Fibroblast of lung (primary cell): ENCODE measurements around the gene RASSF10. TPM values are rescaled to one million over a fixed set of nuclear protein-coding genes. Genes with fewer than 3 reads are reported as not detected.

Experiments used
- DNase-seq, 2 donors: peaks; one replicate each; pipeline versions ENCODE4 v3.0.0 to v3.0.0-alpha.2; 2010; ENCODE audit warnings: low read depth in 2 of 2
- H2AFZ ChIP-seq: 2 replicates; pipeline ENCODE4 v1.5.1; 2012; ENCODE audit warnings: low read length, control low read depth, inconsistent platforms
- H3K27ac ChIP-seq: 2 replicates; pipeline ENCODE4 v1.5.1; 2011; ENCODE audit warnings: low read length, control low read depth; ENCODE audit not compliant: insufficient read depth
- H3K27me3 ChIP-seq: 2 replicates; pipeline ENCODE4 v1.5.1; 2011; ENCODE audit warnings: mild to moderate bottlenecking, low read length; ENCODE audit not compliant: control insufficient read depth, insufficient read depth
- H3K36me3 ChIP-seq: 2 replicates; pipeline ENCODE4 v1.5.1; 2011; ENCODE audit warnings: low read length; ENCODE audit not compliant: control insufficient read depth, insufficient read depth
- H3K4me1 ChIP-seq: 2 replicates; pipeline ENCODE4 v1.5.1; 2011; ENCODE audit warnings: low read length; ENCODE audit not compliant: control insufficient read depth, insufficient read depth; ENCODE audit errors: extremely low read depth
- H3K4me2 ChIP-seq: 2 replicates; pipeline ENCODE4 v1.5.1; 2011; ENCODE audit warnings: low read length, control low read depth; ENCODE audit not compliant: insufficient read depth; ENCODE audit errors: extremely low read depth
- H3K4me3 ChIP-seq, 4 experiments: fragments of 200-600 bp in 1 of 4; sonication (generic) in 1 of 4; replicated peaks in 1 of 4; 2 replicates each; pipeline ENCODE4 v1.5.1; 2011 to 2016; ENCODE audit warnings: low read length in 4 of 4, low read depth in 3 of 4, mild to moderate bottlenecking in 3 of 4, control low read depth in 2 of 4, inconsistent platforms in 1 of 4, mixed read lengths in 1 of 4; ENCODE audit not compliant: insufficient read depth in 1 of 4; ENCODE audit errors: control extremely low read depth in 1 of 4
- H3K79me2 ChIP-seq: 2 replicates; pipeline ENCODE4 v1.5.1; 2012; ENCODE audit warnings: mild to moderate bottlenecking, low read length, inconsistent platforms; ENCODE audit not compliant: control insufficient read depth, insufficient read depth
- H3K9ac ChIP-seq: 2 replicates; pipeline ENCODE4 v1.5.1; 2011; ENCODE audit warnings: mild to moderate bottlenecking, low read length, control low read depth; ENCODE audit not compliant: insufficient read depth
- H3K9me3 ChIP-seq: 2 replicates; pipeline ENCODE4 v1.5.1; 2012; ENCODE audit warnings: low read depth, low read length; ENCODE audit not compliant: control insufficient read depth, insufficient read depth
- H4K20me1 ChIP-seq: 2 replicates; pipeline ENCODE4 v1.5.1; 2011; ENCODE audit warnings: low read length; ENCODE audit not compliant: control insufficient read depth, insufficient read depth; ENCODE audit errors: extremely low read depth
- EZH2 ChIP-seq: IDR thresholded peaks from 2 replicates; pipeline ENCODE4 v1.5.1; 2012; ENCODE audit warnings: low read length, control low read depth, mild to moderate bottlenecking; ENCODE audit errors: missing control alignments
- polyA plus RNA-seq, 2 donors: library from polyadenylated mRNA; depleted of rRNA in 1 of 2; stranded (reverse) in 1 of 2; unstranded in 1 of 2; fragments of >200 nt; gene quantifications; 2 replicates each; pipeline ENCODE4 v1.2.1, GENCODE V29; 2011 to 2012; ENCODE audit warnings: missing spikeins in 1 of 2
- total RNA-seq: library from RNA; depleted of rRNA; stranded (reverse); fragments of >200 nt; gene quantifications from 2 replicates; pipeline ENCODE4 v1.2.1, GENCODE V29; 2014
- TF ChIP-seq, protein P1 (sequence below), 2 donors: IDR thresholded peaks in 1 of 2; conservative IDR thresholded peaks in 1 of 2; 1 replicate in 1 of 2; 2 replicates in 1 of 2; pipeline ENCODE4 v1.5.1; 2011 to 2012; ENCODE audit warnings: low read length in 2 of 2, control low read depth in 1 of 2, inconsistent platforms in 1 of 2, low read depth in 1 of 2, mild to moderate bottlenecking in 1 of 2

RASSF10 gene
- total and polyA plus RNA-seq, 2 donors (not counting 1 experiment from before 2014, with no cell fraction given): not detected

DNA sequence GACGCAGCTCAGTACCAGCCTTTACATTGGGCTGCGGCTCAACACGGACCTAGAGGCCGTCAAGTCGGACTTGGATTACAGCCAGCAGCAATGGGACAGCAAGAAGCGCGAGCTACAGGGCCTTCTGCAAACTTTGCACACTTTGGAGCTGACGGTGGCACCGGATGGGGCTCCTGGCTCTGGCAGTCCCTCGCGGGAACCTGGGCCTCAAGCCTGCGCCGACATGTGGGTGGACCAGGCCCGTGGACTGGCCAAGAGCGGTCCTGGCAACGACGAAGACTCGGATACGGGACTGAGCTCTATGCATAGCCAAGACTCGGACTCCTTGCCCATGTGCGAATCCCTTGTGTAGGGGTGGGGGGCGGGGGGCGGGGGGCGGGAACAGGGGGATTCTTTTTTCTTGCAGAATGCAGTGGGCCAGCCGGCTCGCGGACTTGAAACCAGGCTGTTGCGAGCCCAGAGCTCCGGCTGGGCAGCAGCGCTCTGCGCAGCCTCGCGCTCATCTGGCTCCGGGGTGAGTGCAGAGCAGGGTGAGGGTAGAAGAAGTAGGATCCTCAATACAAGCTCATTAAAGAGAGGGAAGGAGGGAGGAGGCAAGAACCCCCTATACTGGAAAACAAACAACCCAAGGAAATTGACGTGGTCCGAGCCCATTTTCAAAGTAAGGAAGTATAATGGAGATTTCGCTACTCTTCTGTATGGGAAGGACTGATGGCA lies 1.8 kb downstream of the RASSF10 start:
- no peaks in the 10 kb centered on the region for H4K20me1 ChIP-seq
- peak in 1 of 2 donors; percentile 14 for DNase-seq
- TF ChIP-seq EZH2: no peak
- TF ChIP-seq, protein P1, sequence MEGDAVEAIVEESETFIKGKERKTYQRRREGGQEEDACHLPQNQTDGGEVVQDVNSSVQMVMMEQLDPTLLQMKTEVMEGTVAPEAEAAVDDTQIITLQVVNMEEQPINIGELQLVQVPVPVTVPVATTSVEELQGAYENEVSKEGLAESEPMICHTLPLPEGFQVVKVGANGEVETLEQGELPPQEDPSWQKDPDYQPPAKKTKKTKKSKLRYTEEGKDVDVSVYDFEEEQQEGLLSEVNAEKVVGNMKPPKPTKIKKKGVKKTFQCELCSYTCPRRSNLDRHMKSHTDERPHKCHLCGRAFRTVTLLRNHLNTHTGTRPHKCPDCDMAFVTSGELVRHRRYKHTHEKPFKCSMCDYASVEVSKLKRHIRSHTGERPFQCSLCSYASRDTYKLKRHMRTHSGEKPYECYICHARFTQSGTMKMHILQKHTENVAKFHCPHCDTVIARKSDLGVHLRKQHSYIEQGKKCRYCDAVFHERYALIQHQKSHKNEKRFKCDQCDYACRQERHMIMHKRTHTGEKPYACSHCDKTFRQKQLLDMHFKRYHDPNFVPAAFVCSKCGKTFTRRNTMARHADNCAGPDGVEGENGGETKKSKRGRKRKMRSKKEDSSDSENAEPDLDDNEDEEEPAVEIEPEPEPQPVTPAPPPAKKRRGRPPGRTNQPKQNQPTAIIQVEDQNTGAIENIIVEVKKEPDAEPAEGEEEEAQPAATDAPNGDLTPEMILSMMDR (conservative IDR thresholded peaks at IDR 0.05 in 1 of 2, IDR thresholded peaks at IDR 0.05 in 1 of 2; ENCODE audit: low read depth in 1 of 2, low read length in 2 of 2): no peak
- no peak overlapping the region for H3K27ac ChIP-seq
- H3K4me3 ChIP-seq: no peak overlapping the region
- no peaks in the 10 kb centered on the region for H3K9me3 ChIP-seq
- H3K79me2 ChIP-seq: no peaks in the 10 kb centered on the region
- no peak overlapping the region for H2AFZ ChIP-seq
- no peaks in the 10 kb centered on the region for H3K36me3 ChIP-seq
- H3K27me3 ChIP-seq: peaks cover 53% of the 10 kb centered on the region
- no peak overlapping the region for H3K9ac ChIP-seq
- H3K4me1 ChIP-seq: no peaks in the 10 kb centered on the region
- no peak overlapping the region for H3K4me2 ChIP-seq

DNA sequence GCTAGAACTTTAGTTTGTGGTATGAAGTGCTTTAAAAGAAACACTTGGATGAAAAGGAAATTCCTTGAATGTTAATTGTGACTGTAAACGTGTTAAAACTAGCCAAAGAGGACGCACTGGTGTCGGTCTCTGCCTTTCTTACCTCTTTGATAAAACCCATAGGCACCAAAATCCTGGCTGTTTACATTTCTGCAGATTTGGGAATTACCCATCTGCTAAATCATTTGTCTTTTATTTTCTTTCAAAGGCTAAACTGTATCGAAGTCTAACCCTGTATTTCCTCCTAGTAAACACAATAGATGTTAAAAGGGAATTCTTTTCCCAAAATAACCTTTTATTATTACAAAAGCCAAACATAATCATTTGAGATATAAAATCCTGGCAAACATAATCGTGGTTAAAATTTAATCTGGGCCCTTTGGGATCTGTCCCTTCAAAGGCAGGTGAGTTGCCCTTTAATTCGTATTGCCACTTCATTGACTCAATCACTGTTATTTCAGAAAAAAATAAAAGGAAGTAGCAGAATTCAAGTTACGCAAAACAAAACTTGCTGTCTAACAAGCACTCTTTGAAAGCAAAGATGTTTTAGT lies 2.4 kb downstream of the RASSF10 start:
- DNase-seq: no peak
- Histone ChIP-seq H2AFZ (no peak overlapping the region), H3K4me1 (no peaks in the 10 kb centered on the region), H3K9me3 (no peaks in the 10 kb centered on the region), H3K27me3 (peaks cover 49% of the 10 kb centered on the region), H3K79me2 (no peaks in the 10 kb centered on the region), H3K27ac (no peak overlapping the region), H4K20me1 (no peaks in the 10 kb centered on the region), H3K36me3 (no peaks in the 10 kb centered on the region), H3K9ac (no peak overlapping the region), H3K4me2 (no peak overlapping the region), H3K4me3 (no peak overlapping the region)
- TF ChIP-seq EZH2: no peak
- TF ChIP-seq, protein P1 (conservative IDR thresholded peaks at IDR 0.05 in 1 of 2, IDR thresholded peaks at IDR 0.05 in 1 of 2; ENCODE audit: low read depth in 1 of 2, low read length in 2 of 2): no peak

- Histone ChIP-seq H3K79me2 (no peaks in the 10 kb centered on the region), H3K27ac (no peak overlapping the region), H3K4me3 (no peak overlapping the region), H3K4me1 (no peaks in the 10 kb centered on the region), H3K36me3 (no peaks in the 10 kb centered on the region), H3K4me2 (no peak overlapping the region), H3K27me3 (peaks cover 47% of the 10 kb centered on the region), H2AFZ (no peak overlapping the region), H4K20me1 (no peaks in the 10 kb centered on the region), H3K9ac (no peak overlapping the region), H3K9me3 (no peaks in the 10 kb centered on the region)
- DNase-seq: peak in 1 of 2 donors; percentile 13
- TF ChIP-seq, protein P1 (conservative IDR thresholded peaks at IDR 0.05 in 1 of 2, IDR thresholded peaks at IDR 0.05 in 1 of 2; ENCODE audit: low read depth in 1 of 2, low read length in 2 of 2): no peak
- TF ChIP-seq EZH2: no peak
Measured at GRCh38 chr11:13012056-13012661, 3.0 kb downstream of the RASSF10 start.
